ENCODE data around the gene PRPF19.

- TF ChIP-seq POLR2AphosphoS5 (IDR thresholded peaks at IDR 0.05), result no peak
- no peak for TF ChIP-seq CTCF (IDR thresholded peaks at IDR 0.05)
- no peak for TF ChIP-seq EP300 (IDR thresholded peaks at IDR 0.05)
Measured at GRCh38 chr11:60926500-60926899, 20.1 kb upstream of the PRPF19 start.
